Omental fat pad (tissue), 4 donors: Measurements from ENCODE around the gene SPATA3. TPM values are rescaled to one million over a fixed set of nuclear protein-coding genes. Genes with fewer than 3 reads are reported as not detected.

Experiments
- ATAC-seq: fragments of 150-250 bp; one replicate; pipeline ENCODE4 v1.9.1; 2016; ENCODE audit warnings: mild to moderate bottlenecking, moderate library complexity; ENCODE audit not compliant: low FRiP score
- DNase-seq: peaks from one replicate; pipeline ENCODE4 v3.0.0-alpha.2; 2019; ENCODE audit warnings: low spot score
- total RNA-seq, 4 donors: library from RNA; depleted of rRNA; stranded (reverse); fragments of >200 nt; gene quantifications; one replicate each; pipeline ENCODE4 v1.1.0, GENCODE V29; 2016
- TF ChIP-seq, protein P1 (sequence below), 3 donors: fragments of 450-650 bp; IDR thresholded peaks; one replicate each; pipeline ENCODE4 v1.5.1; 2016 to 2017; ENCODE audit warnings: antibody characterized with exemption in 3 of 3, mild to moderate bottlenecking in 3 of 3, moderate library complexity in 2 of 3

Gene SPATA3
- total RNA-seq, 4 donors from 2014 or later = not detected

DNA sequence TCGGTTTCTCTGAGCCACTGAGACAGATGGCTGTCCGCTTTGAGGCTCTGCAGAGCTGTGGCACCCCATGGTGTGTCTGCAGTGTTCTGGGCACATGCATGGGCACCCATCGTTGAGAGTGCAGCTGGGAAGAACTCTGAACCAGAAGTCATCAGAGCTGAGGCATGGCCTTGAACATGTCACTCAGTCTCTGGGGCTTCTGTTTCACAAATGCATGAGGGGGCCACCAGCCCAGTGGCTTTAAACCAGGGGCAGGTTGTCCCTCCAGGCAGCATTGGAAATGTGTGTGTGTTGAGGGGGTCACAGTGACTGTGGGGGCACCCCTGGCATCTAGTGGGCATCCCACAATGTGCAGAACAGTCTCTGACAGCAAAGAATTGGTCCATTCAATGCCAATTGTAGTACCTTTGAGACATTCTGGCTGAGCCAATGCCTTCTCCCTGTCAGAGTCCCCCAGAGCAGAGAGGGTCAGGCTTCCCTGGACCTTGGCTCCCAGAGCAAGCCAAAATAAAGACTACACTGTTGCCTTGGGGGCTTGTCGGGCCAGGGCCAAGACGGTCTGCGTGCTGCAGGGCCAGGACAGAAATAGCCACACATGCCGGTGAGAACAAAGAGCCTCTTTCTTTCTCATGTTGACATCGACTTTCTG is 51.5 kb downstream of the SPATA3 start:
- TF ChIP-seq, protein P1, sequence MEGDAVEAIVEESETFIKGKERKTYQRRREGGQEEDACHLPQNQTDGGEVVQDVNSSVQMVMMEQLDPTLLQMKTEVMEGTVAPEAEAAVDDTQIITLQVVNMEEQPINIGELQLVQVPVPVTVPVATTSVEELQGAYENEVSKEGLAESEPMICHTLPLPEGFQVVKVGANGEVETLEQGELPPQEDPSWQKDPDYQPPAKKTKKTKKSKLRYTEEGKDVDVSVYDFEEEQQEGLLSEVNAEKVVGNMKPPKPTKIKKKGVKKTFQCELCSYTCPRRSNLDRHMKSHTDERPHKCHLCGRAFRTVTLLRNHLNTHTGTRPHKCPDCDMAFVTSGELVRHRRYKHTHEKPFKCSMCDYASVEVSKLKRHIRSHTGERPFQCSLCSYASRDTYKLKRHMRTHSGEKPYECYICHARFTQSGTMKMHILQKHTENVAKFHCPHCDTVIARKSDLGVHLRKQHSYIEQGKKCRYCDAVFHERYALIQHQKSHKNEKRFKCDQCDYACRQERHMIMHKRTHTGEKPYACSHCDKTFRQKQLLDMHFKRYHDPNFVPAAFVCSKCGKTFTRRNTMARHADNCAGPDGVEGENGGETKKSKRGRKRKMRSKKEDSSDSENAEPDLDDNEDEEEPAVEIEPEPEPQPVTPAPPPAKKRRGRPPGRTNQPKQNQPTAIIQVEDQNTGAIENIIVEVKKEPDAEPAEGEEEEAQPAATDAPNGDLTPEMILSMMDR (IDR thresholded peaks at IDR 0.05) = no peak
- no peak for ATAC-seq

DNA sequence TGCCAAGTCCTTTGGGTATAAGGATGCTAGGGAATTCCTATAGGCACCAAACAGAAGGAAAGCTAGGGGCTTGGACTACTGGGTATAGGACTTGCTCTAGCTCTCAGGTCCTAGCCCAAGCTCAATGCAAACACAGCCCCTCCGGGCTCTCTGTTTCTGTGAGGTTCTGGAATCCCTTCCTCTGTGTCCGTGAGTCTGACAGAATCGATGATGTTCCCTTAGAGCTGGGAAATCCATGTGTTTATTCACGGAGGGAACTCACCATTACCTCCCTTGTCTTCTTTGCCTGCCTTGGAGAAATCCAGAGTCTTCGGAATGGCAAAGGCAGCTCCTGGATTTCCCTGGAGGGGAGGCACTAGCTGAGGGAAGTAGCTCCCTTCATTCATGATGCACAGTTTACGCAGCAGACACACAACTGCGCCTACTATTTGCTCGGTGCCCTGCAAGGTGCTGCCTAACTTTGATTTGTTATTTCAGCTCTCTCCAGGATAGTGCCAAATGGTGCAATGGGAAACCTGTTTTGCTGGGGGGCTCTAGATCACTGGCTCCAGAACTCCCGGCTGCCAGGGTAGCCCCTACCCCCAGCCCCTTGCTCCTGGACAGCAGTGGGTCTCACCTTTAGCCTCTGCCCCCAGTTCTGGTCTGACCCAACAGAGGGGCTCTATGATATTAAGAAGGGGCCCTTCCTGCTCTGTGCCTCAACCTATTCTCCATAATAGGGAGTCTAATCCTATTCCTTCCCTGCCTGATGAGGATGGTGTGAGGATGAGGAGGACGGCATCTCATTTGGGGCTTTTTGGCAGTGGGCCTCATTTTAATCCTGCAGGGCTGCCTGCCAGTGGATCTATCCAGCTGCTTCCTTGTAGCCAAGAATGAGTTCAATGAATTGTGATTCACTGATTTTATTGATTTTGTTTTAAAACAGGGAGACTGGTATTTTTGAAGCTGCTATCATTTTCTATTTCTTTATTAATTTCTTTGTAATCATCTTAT is 52.3 kb downstream of the SPATA3 start:
- ATAC-seq = no peak
- no peak for DNase-seq
- TF ChIP-seq, protein P1 (IDR thresholded peaks at IDR 0.05) = no peak

More for the DNA sequence above, 51.5 kb downstream of the SPATA3 start:
- DNase-seq = no peak

DNA sequence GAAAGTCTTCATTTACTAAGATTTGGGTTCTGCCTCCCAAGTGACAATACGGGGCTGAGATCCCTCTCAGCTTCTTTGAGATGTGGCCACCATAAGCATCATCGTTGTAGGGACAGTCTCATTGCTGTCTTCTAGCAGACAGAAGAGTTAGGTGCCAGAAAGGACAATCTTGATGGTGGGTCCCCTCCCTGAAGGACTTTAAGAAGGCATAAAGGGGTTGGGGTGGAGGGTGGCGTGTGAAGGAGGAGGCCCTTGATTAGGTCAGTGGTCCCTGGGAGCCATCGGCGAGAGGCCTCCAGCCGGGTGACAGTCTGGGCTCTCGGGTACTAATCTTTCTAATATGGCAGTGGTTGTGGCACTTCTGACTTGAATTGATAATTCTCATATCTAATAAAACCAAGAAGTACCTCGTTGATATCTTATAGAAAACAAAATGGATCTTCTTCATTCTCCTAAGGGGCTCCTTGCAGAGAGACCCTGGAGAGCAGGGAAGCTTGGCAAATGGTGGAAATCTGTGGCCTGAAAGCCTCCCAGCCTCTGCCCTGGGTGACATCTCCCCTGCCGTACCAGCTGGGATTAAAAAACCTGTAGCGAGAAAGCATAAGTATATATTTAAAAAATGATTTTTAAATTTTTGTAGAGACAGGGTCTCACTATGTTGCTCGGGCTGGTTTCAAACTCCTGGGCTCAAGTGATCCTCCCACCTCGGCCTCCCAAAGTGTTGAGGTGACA is 53.5 kb downstream of the SPATA3 start:
- ATAC-seq = no peak
- TF ChIP-seq, protein P1 (IDR thresholded peaks at IDR 0.05) = no peak
- DNase-seq = no peak

DNA sequence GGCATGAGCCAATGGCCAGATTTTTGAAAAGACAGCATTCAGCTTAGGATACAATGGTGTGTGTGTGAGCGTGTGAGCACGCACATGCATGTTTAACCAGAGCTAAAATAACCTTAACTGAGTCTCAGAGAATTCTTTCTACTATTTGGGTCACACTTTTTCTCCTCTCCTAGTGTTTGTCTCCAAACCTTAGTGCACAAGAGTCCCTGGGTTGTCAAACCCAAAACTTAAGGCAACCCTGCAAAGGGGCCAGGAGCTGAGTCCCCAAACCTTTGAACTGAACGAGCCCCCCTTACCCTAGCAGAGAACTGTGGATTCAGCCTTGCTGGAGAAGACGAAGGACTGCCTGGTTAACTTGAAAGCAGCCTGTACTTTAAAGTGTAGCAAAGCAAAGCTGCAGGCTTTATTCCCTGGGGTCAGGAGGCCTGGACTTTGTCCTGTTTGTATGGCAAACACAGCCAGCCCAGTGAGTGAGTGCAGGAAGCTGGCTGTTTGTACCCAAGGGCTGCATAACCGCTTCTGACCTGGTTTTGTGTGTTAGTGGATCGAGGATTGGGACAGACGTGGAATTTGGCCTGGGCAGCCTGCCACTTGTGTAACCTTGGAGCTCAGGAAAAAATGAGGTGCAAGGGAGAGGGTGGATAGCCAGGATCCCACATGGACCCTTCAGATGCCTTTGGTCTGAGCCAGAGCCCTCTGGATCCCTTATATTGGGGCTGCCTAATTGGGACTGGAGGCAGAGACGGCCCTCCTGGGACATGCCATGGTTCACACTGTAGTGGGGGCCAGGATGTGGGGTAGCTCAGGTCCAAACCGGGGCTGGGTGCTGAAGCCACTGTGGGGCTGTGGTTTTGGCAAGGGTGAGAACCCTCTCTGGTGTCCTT is 54.3 kb downstream of the SPATA3 start:
- no peak for ATAC-seq
- TF ChIP-seq, protein P1 (IDR thresholded peaks at IDR 0.05) = no peak
- no peak for DNase-seq

DNA sequence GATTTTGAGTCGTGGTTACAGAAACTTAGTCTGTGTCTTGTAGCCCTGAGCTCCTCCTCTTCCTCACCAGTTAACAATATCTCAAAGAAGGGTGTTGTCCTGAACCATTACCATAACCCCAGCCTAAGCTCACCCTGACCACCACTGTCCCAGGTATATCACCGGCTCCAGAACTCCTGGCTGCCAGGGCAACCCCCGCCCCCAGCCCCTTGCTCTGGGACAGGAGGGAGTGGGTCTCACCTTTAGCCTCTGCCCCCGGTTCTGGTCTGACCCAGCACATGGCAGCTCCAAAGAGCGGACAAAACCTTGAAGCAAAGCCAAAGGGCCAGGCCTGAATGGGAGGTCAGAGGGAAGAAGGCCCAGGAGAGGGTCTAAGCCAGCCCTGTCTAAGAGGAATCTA is 55.2 kb downstream of the SPATA3 start:
- TF ChIP-seq, protein P1 (IDR thresholded peaks at IDR 0.05) = no peak
- no peak for DNase-seq
- ATAC-seq = no peak
